Stimulated activated CD4-positive, alpha-beta T cell treated with anti-CD3 and anti-CD28 coated beads, Interleukin-4, amount 100 ng/mL, for 4 hours (primary cell): ENCODE data around the gene CHST3.
"Not testable (repeated sequence)": the region's sequence is repeated elsewhere in the genome, so short reads cannot be mapped to it uniquely, and the experiment has no call there.

Experiments used
- DNase-seq, 2 experiments: peaks; one replicate each; pipeline ENCODE4 v3.0.0-alpha.2; 2020

CHST3 gene

GRCh38 chr10:71952745-71953144 is 11.4 kb upstream of the CHST3 start:
- DNase-seq = no peak

DNA sequence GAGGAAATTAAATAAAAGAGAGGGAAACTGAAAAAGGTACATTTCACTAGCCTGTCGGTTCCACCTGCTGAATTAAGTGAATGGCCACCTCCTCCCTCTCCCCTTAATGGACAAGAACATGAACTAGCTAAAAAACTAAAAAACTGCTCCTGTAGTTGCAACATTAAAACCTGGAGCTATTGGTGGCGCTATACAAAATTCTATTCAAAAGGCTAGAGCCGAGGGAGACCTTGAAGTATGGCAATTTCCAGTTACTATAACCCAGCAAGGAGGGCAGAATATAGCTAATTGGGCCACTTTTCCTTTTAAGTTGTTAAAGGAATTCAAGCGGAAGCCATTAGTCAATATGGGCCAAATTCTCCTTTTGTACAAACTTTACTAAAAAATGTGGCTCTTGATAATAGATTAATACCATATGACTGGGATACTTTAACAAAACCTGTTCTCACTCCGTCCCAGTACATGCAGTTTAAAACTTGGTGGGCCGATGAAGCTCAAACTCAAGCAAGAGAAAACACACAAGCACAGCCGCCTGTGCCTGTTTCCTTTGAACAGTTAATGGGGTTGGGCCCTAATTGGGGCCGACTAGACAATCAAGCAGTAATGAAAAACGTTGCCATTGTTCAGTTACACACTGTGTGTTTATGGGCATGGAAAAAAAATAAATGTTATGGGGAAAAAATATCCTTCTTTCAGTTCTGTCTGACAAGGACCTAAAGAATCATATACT is 6.5 kb upstream of the CHST3 start:
- no peak for DNase-seq

DNA sequence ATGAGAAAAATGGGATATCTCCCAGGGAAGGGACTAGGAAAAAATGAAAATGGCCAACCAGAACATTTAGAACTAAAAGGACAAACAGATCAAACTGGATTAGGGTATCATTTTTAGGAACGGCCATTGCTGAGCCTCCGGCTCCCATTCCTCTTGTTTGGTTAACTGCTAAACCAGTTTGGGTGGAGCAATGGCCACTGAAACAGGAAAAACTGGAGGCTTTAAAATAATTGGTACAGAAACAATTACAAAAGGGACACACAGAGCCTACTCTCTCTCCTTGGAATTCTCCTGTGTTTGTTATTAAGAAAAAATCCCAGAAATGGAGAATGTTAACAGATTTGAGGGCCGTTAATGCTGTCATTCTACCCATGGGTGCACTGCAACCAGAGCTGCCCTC is 4.7 kb upstream of the CHST3 start:
- DNase-seq = no peak

DNA sequence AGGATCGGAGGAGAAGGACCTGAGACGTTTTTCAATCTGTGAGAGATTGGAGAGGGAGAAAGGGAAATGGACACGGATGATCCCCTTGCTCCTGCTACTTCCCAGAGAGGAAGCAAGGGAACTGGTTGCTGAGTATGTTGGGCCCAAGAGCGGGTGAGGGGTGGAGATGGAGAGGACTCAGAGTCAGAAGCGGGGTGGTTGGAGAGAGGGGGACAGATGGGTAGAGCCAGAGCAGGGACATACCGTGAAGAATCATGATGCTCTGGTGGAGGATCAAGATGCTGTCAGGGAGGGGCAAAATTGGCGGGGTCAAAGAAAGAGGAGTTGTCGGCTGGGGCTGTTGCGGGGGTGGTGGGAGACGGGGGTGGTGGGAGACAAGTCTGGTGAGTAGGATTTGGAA is 2.4 kb upstream of the CHST3 start:
- DNase-seq = no peak

GRCh38 chr10:71962901-71963300 is 1.3 kb upstream of the CHST3 start:
- DNase-seq = no peak

DNA sequence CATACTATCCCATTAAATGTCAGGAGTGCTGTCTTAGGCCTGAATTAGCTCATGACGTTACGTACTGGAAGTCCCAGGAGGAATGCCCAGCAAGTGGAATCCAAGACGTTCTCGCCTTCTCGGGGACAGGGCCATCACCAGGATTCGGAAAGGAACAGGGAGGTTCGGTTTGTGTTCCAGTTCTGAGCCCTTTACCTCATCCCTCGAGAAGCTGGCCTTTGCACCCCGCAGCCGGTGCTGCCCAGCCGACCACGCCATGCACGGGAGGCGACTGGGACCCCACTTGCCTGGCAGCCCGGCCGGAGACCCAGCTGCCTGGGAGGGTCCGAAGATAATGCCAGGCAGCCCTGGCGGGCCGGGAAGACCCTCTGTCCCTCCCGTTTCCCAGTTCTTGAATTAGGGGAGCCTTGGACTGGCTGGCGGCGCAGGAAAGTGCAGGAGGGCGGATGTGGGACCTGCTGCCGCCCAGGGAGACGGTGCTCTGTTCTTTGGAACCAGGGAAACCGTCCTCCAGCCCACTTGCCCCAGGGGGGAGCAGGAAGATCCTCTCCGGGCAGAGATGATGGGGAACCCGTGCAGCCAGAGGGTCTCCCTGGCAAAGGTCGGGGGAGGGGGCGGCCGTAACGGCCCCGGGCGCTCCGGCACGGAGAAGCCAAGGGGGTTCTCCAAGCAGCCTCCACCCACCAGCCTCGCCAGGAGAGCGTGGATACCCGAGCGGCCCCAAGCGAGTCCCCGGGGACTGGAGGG is 671 bp upstream of the CHST3 start:
- no peak for DNase-seq

DNA sequence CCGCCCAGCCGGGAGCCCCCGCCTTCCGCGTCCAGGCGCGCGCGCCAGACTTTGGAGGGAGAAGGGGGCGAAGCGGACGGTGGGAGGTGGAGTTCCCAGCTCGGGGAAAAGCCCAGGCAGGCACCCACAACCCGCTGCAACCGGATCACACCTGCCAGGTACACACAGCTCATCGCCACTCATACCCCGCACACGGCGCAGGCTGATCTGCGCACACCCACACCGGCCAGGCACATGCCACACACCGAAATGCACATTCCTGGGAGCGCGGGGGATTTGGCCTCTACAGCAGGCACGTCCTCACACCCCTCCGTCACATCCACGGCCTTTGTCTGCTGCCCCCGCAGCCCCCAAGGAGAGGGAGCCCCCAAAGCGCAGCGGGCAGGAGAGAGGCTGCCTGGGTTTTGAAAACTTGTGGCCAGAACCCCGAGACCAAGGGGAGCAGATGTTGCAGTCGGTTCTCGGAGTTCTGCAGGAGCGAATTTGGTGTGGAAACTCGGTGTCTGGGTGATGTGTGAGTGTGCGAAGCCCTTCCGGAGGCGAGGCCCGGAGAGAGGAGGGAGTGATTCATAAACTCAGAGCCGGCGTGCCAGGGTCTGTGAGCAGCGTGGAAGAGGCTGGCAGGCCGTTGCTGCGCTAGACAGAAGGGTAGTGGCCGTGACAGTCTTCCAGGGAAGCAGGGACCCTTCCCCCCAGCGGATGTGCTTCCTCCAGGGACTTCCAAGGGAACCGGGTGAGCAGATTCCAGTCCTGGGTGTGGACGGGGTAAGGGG is 734 bp downstream of the CHST3 start:
- DNase-seq = peak; percentile 56 to 66

GRCh38 chr10:71965623-71966022 is 1.4 kb downstream of the CHST3 start:
- DNase-seq = no peak

GRCh38 chr10:71966046-71967004 is 2.1 kb downstream of the CHST3 start:
- DNase-seq = no peak

DNA sequence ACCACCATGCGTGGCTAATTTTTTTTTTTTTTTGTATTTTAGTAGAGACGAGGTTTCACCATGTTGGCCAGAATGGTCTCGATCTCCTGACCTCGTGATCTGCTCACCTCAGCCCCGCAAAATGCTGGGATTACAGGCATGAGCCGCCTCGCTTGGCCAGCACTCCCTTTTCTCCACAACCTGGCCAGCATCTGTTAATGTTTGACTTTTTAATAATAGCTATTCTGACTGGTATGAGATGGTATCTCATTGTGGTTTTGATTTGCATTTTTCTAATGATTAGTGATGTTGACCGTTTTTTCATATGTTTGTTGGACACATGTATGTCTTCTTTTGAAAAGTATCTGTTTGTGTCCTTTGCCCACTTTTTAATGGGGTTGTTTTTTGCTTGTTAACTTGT is 3.8 kb downstream of the CHST3 start:
- DNase-seq = not testable (repeated sequence)

- no peak for DNase-seq
These were observed 4.6 kb downstream of the CHST3 start for GRCh38 chr10:71968553-71969474.

GRCh38 chr10:71969929-71970328 is 5.7 kb downstream of the CHST3 start:
- no peak for DNase-seq

DNA sequence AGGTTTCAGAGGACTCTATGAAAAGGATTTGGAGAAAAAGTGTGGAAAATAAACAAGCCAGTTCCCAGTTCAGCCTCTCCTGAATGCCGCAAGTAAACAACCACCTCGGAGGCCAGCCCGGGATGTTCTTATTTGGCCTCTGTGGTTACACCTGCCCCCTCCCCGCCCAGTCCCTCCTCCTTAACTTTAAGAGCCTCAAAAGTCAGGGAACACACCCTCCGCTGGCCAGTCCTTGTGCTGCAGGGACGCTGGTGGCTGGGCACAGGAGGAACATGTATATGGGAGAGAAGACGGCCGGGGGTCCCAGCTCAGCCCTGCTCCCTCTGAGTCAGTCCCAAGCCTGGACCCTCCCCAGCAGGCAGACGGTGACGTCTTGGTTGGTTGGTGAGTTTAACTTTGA is 6.1 kb downstream of the CHST3 start:
- no peak for DNase-seq

- DNase-seq = no peak
These were observed 6.7 kb downstream of the CHST3 start for GRCh38 chr10:71970869-71971268.

- no peak for DNase-seq
These were observed 7.1 kb downstream of the CHST3 start for GRCh38 chr10:71971311-71971731.

DNA sequence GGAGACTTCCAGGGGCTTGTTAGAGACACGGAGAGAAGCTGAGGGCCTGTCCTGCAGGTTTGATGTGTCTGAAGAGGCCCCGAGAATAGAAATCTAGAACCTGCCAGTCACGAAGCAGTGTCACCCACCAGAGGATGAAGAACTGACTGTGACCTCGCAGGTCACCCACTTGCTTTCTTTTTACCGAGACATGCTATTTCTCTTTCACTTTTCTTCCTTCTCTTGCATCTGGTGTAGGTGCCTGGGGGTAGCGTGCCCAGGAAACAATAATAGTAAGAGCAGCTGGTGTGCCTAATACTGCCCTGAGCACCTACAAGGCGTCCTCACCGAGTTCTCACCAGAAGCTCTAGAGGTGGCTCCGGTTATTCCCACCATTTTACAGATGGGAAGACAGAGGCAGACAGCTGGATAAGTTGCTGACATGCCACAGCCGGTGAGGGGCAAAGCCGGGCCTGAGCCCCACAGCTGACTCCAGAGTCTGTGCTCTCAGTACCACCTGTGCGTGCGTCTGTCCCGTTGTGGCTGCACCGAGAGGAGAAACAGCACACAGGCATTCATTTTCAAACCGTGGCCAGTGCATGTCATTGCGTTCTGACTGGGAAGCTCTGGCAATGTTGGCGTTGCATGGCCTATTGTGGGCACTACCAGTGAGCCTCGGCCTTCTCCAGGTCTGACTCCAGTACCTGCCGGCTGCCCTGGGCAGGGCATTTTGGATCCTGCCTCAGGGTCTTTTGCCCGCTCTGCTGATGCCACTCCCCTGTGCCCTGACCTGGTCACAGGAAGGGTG is 7.8 kb downstream of the CHST3 start:
- no peak for DNase-seq

DNA sequence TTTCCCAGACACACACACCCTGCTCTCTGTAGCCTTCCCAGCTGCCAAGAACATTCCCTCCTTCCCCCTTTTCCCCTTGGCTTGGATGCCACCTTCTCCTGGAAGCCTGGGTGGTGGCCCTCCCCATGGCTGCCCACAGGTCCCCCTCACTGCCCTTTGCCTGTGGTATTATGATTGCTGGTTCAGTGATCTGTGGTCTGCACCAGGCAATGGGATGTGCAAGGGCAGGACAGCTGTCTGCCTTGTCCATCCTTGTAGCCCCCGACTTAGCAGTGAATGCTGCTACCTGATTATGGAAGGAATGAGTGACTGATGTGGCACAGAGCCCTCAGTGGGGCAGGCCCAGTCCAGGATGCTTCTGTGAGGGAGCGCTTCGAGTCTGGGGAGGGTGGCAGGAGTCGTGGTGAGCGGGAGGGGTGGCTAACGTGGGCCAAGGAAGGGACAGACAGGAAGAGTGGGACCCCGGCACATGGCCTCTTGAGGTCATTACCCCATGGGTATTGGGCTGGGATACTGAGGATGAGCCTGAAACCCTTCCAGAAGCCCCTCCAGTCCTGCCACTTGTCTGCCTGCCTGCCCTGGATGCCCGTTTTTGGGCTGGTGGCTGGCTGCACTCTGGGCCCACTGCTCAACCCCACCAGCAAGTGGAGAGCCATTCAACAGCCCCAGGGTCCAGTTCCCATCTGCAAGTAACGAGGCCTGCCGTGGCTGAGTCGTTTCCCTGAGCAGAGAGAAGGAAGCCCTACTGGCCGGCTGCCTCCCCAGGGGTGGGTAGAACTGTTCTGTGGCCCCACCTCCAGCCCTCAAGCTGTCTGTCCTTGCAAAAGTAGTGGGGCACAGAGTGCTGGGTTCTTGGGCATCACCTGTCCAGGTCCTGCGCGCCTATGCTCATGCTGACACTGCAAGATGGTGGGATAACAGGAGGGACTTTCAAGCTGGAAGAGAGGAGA is 8.8 kb downstream of the CHST3 start:
- DNase-seq = no peak

- no peak for DNase-seq
These were observed 9.7 kb downstream of the CHST3 start for GRCh38 chr10:71973777-71974488.
